Right lobe of liver (tissue), 6 donors: ENCODE data around the gene P2RY13. TPM values are rescaled to one million over a fixed set of nuclear protein-coding genes. Genes with fewer than 3 reads are reported as not detected.

Source experiments
- ATAC-seq, 4 donors: fragments of 200-7000 bp; cut with Tn5 transposase; one replicate each; pipeline ENCODE4 v1.9.1; 2020; ENCODE audit warnings: mild to moderate bottlenecking in 4 of 4, moderate library complexity in 4 of 4
- DNase-seq, 3 donors: peaks; one replicate each; pipeline ENCODE4 v3.0.0-alpha.2; 2020
- H3K27ac ChIP-seq, 3 donors: fragments of 200-600 bp; one replicate each; pipeline ENCODE4 v1.8.0; 2022
- H3K27me3 ChIP-seq, 2 donors: fragments of 200-600 bp; one replicate each; pipeline ENCODE4 v1.8.0; 2022
- H3K36me3 ChIP-seq, 4 donors: fragments of 200-600 bp; sonication (generic) in 1 of 4; one replicate each; pipeline versions ENCODE4 v1.5.1 to v1.8.0; 2017 to 2022; ENCODE audit warnings: control low read depth in 1 of 4
- H3K4me1 ChIP-seq, 4 donors: fragments of 200-600 bp; sonication (generic) in 1 of 4; one replicate each; pipeline versions ENCODE4 v1.5.1 to v1.8.0; 2017 to 2022; ENCODE audit warnings: control low read depth in 1 of 4
- H3K4me3 ChIP-seq, 3 donors: fragments of 200-600 bp; one replicate each; pipeline ENCODE4 v1.8.0; 2022
- H3K9me3 ChIP-seq, 4 donors: fragments of 200-600 bp; sonication (generic) in 1 of 4; one replicate each; pipeline versions ENCODE4 v1.5.1 to v1.8.0; 2017 to 2022; ENCODE audit warnings: control low read depth in 1 of 4
- CTCF ChIP-seq, 4 donors: fragments of 200-600 bp in 3 of 4; fragments of 450-650 bp in 1 of 4; IDR thresholded peaks; one replicate each; pipeline versions ENCODE4 v1.5.1 to v1.8.0; 2016 to 2022; ENCODE audit warnings: antibody characterized with exemption in 4 of 4, mild to moderate bottlenecking in 2 of 4
- POLR2A ChIP-seq: fragments of 450-650 bp; IDR thresholded peaks from one replicate; pipeline ENCODE4 v1.6.1; 2017; ENCODE audit warnings: antibody characterized with exemption, mild to moderate bottlenecking
- WGBS: methylation state at CpG from one replicate; pipeline ENCODE4 v1.1.6; 2018; ENCODE audit warnings: low coverage, low lambda C conversion rate; ENCODE audit not compliant: insufficient coverage; ENCODE audit errors: missing lambda C conversion rate; 5-methylcytosine and 5-hydroxymethylcytosine counted together
- intact Hi-C, 2 donors: fragments of 100-400 bp; cut with DNase I; formaldehyde crosslinking; loops; one replicate each; pipeline versions ENCODE4 v1.11.2 to v1.14.1; 2022
- total RNA-seq, 6 experiments: library from RNA; depleted of rRNA in 2 of 6; stranded (reverse); fragments of >200 nt in 2 of 6; fragmentation: NEBNext Ultra II Directional in 3 of 6; extraction: Animal tissue kit (Norgen Biotek cat#: 25700) in 3 of 6; gene quantifications; one replicate each; pipeline versions ENCODE4 v1.1.0 to v1.2.4, GENCODE V29; 2016 to 2023
- donor health status: DM: no; HTN: yes; CAD: no.
- donor health status: DM: no; HTN: no; CAD: no.
- donor health status: DM: no; HTN: no; CAD: no.
- donor health status: DM: no; HTN: yes; CAD: no.
- donor health status: DM: no; HTN: yes; CAD: no.

Gene P2RY13
- total RNA-seq, 6 experiments from 2014 or later: 0.95 to 4.8 (median 1.9) TPM

- intact Hi-C loops: loop anchor here in 1 of 2 donors (5.0 kb wide), 1 partner anchor 106 kb away; no protein-coding TSS in a partner anchor
- H3K9me3 ChIP-seq: no peaks in the 10 kb centered on the region
- H3K4me3 ChIP-seq: no peak within 1 kb of the TSS
- H3K27me3 ChIP-seq: no peaks in the 10 kb centered on the region
- no peaks in the 10 kb centered on the region for H3K36me3 ChIP-seq
- no peak for DNase-seq
- H3K4me1 ChIP-seq: no peaks in the 10 kb centered on the region
- TF ChIP-seq POLR2A (no peak), CTCF (IDR thresholded peaks at IDR 0.05) (no peak)
- 42% methylated on average over 4 of the region's 4 CpGs for WGBS
- ATAC-seq: peak in 3 of 4 donors; percentile 29 to 48 (median 30)
- no peak within 1 kb of the TSS for H3K27ac ChIP-seq
These were observed 51.1 kb downstream of the P2RY13 start, which contains the start of gene P2RY14 for GRCh38 chr3:151278230-151278629. Gene P2RY14, minus strand, starts transcription at chr3:151278542. Its CDS starts 64,226 bp downstream, at chr3:151214316.

GRCh38 chr3:151276687-151277042 is 52.7 kb downstream of the P2RY13 start:
- WGBS: 76% methylated on average over 6 of the region's 6 CpGs
- Histone ChIP-seq H3K4me1 (no peaks in the 10 kb centered on the region), H3K36me3 (no peaks in the 10 kb centered on the region), H3K4me3 (no peak overlapping the region), H3K27ac (no peak overlapping the region), H3K27me3 (no peaks in the 10 kb centered on the region), H3K9me3 (no peaks in the 10 kb centered on the region)
- TF ChIP-seq CTCF (IDR thresholded peaks at IDR 0.05): no peak
- no peak for TF ChIP-seq POLR2A
- DNase-seq (no peak), ATAC-seq (peak in 1 of 4 donors; percentile 33)
- intact Hi-C loops: loop anchor here in 1 of 2 donors (5.0 kb wide), 1 partner anchor 104 kb away; no protein-coding TSS in a partner anchor

Other genes starting within 250 kb of the P2RY13 start
- under 1 TPM; 0.04 to 0.64 (median 0.40) TPM for gene MED12L, start 243.9 kb downstream of the P2RY13 start, total RNA-seq
- gene GPR171, start 126.3 kb downstream of the P2RY13 start, total RNA-seq: under 1 TPM in 4 of 6 experiments, not detected in 2; 0.22 to 0.99 (median 0.27) TPM
- gene P2RY14, start 51.0 kb downstream of the P2RY13 start, total RNA-seq: under 1 TPM in 3 of 6 experiments, not detected in 3; 0.12 to 0.18 (median 0.12) TPM
- not detected for gene GPR87, start 12.7 kb downstream of the P2RY13 start, total RNA-seq
- gene P2RY12, start 55.2 kb upstream of the P2RY13 start, total RNA-seq: 1 to 10 TPM in 5 of 6 experiments, under 1 TPM in 1; 0.42 to 1.8 (median 1.2) TPM
- under 1 TPM; 0.06 to 0.35 (median 0.17) TPM for gene IGSF10, start 131.5 kb upstream of the P2RY13 start, total RNA-seq